Measurements from ENCODE around the gene LIMS2.

LIMS2 gene

DNA sequence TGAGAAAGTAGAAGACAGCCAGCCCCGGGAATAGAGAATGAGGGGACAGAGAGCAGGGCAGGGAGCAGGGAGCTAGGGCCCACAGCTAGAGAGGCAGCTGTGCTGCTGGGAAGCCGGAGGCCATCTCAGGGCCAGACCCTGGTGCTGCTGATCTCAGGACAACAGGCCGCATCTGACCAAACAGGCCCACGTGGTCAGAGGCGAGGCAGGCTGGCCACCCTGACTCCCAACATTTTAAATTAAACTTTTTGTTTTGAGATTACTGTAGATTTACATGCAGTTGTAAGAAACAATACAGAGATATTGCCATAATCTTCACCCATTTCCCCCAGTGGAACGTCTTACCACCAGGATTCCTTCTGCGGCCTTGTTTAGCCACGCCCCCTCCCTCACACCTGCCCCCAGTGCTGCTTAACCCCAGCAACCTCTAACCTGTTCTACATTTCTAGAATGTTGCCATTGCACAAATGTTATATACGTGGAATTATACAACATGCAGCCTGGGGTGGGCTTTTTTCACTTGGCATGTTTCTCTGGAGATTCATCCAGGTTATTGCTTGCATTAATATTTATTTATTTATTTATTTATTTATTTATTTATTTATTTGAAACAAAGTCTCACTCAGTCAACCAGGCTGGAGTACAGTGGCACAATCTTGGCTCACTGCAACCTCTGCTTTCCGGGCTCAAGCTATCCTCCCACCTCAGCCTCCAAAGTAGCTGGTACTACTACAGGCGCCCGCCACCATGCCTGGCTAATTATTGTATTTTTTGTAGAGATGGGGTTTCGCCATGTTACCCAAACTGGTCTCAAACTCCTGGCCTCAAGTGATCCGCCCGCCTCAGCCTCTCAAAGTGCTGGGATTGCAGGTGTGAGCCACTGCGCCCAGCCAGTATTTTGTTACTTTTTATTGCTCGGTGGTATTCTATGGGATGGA, 78.0 kb downstream of the LIMS2 start:
- no peak for DNase-seq

DNA sequence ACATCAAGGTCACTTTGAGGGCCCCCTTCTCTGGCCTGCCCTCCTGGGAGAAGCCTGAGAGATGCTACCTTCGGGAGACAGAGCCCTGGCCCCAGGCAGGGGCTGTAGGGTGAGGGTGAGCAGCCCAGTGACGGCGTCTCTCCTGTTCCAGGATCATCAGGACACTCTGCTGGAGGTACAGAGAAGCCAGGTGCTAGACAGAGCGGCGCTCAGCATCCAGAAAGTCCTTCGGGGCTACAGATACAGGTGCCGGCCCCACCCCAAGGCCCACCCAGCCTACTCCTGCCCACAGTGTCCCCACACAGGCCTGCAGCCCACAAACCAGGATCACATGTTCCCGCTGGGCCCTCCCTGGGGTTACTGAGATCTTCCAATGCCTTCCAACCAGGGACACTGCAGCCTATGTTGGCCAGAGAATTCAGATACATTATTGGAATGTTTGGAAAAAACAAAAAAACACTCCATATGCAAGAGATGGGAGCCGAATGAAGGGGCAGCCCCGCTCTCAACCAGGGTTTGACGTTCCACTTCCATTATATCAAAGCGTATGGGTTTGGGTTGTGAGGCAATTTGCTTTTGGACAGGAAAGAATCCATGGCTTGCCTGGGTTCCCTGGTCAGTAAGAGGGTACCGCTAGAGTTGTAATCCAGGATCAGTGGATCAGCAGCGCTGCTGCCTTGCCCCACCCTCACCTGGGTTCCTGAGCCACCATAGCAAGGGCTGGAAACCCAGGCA, 78.9 kb downstream of the LIMS2 start:
- no peak for DNase-seq

DNA sequence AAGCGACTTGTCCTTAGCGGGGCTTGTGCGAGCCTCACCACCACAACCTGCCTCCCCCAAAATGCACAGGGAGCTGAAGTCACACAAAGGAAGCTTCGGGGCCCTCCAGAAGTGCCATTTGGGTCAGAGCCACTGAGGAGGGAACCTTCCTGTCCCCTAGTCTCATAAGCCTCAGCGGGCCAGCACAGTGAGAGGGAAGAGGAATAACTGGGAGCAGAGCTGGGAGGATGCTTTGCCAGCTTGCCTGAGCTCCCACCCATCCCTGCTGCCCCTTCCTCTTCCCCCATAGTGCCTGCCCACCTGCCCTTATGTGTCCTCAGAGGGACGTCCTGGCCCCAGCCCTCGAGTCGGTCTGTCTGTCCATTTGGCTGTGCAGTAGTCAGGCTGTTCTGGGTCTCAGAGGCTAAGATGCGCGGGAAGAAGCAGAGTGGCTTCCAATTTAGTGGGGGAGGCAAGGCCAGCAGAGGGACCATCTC, 81.2 kb downstream of the LIMS2 start:
- no peak for DNase-seq

GRCh38 chr2:127593228-127594115, 81.9 kb downstream of the LIMS2 start:
- no peak for DNase-seq

- DNase-seq = no peak
Observed at GRCh38 chr2:127592761-127593227, 82.5 kb downstream of the LIMS2 start.

DNA sequence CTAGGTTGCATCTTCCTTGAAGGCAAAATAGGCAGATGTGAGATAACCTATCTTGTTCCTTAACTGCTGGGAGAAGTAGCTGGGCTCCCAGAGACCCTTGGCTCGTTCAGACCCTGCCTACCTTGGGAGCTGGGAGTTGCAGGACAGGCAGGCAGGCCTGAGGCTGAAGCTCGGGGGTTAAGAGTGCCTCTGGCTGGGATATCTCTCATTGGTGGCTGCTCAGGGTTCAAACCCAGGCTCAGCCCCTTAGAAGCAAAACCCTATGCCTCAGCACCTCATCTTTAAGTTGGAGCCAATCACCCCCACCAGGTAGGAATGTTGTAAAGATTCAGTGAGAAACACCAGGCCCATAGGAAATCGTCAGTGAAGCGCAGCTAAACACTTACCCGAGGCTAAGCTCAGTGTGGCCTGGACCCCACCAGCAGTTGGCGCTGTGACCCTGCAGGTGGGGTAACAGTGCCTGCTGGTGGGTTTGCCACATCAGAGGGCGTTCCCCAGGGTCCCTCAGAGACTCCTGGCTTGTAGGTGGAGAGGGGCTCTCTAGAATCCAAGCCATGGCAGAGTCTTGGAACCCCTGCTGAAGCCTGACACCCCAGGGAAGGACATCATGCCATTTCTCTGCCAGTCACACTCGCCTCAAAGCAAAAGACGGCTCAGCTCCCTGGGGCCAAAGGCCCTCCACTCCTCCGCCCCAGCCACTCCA, 84.0 kb downstream of the LIMS2 start:
- peak; percentile 56 for DNase-seq

DNA sequence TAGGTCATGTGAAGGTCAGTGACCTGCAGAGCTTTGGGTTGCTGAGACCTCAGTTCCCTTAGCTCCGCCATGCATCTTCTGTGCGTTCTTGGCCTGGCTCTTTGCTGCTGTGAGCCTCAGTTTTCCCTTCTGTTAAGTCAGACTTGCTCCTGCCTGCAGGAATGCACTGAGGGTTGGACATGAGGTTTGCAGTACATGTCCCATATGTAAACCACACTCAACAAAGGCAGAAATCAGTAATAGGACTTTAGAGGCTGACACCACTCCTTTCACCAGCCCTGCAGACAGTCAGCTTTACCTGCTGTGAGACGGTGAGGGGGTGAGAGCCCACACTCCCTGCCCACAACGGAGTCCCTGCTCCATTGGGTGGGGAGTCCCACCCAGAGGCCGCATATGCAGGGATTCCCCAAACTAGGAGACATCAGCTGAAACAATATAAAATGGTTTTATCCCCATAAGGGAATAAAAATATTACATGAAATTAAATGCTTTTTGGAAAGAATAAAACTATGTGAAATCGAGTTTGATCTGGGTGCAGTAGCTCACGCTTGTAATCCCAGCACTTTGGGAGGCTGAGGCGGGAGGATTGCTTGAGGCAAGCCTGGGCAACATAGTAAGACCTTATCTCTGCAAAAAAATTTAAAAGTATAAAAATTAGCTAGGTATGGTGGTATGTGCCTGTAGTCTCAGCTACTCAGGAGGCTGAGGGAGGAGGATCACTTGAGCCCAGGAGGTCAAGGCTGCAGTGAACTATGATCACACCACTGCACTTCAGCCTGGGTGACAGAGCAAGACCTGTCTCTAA, 84.7 kb downstream of the LIMS2 start:
- DNase-seq = no peak

DNA sequence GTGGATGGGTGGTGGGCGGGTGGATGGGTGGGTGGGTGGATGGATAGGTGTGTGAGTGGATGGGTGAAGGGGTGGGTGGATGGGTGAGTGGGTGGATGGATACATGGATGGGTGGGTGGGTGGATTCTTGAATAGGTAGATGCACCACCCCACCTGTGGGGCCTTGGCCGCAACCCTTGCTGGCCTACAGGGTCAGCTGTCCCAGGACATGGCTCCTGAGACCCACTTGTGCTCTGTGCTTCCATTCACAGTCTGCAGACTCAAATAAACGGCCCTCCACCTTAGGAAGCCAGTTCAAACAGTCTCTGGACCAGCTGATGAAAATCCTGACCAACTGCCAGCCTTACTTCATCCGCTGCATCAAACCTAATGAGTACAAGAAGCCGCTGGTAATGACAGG, 85.5 kb downstream of the LIMS2 start:
- no peak for DNase-seq

DNA sequence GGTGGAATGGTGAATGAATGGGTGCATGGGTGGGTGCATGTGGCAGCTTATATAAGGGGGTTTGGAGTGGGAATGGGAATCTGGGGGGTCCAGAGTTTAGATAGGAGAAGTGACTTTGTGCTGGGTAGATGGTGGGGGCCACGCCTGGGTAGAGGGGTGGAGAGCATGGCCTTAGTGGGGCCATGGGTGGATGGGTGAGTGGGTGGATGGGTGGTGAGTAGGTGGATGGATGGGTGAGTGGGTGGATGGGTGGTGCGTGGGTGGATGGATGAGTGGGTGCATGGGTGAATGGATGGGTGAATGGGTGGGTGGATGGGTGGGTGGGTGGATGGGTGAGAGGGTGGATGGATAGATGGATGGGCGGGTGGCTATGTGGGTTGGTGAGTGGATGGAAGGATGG, 86.0 kb downstream of the LIMS2 start:
- no peak for DNase-seq

Data from fibroblast of skin of abdomen (primary cell).